ENCODE measurements around the gene DDIT4. TPM values are rescaled to one million over a fixed set of nuclear protein-coding genes. Genes with fewer than 3 reads are reported as not detected.

DDIT4 gene
- total and polyA plus RNA-seq, 9 of the 15 experiments (the other 6 are each of a cell fraction or from before 2014, with no cell fraction given): 8.2 to 675 (median 159) TPM

GRCh38 chr10:72273410-72274212 is at the start of gene DDIT4 (continued):
- peak; percentile 100 for TF ChIP-seq KDM5B (IDR thresholded peaks at IDR 0.05; ENCODE audit: insufficient replicate concordance, low read depth, low read length)
- TF ChIP-seq ZNF592 (IDR thresholded peaks at IDR 0.05): no peak
- TF ChIP-seq ZMIZ1 (IDR thresholded peaks at IDR 0.05; ENCODE audit: low read depth in 2 of 2, low read length in 2 of 2): peak; percentile 8 to 87; a peak in 2 of 4 replicates
- TF ChIP-seq THRAP3 (IDR thresholded peaks at IDR 0.05; ENCODE audit: borderline replicate concordance): no peak
- TF ChIP-seq ZNF197 (CRISPR knock-in tag; IDR thresholded peaks at IDR 0.05; ENCODE audit: low read depth): no peak
- peak in 1 of 2 experiments; percentile 99; a peak in 2 of 4 replicates for TF ChIP-seq NONO (IDR thresholded peaks at IDR 0.05; ENCODE audit: low read depth in 2 of 2, low read length in 1 of 2)
- TF ChIP-seq CAMTA2 (CRISPR knock-in tag; conservative IDR thresholded peaks at IDR 0.05): peak; percentile 83; the same call in 1 of the 2 replicates
- no peak for TF ChIP-seq KDM1A (IDR thresholded peaks at IDR 0.05)
- peak; percentile 27; the same call in 1 of the 2 replicates for TF ChIP-seq ZBTB7A (IDR thresholded peaks at IDR 0.05; ENCODE audit: borderline replicate concordance, control insufficient read depth, low read depth, low read length)
- 0 out of 2 replicates have a peak, but pooled peaks have one; percentile 8 for TF ChIP-seq NFE2 (IDR thresholded peaks at IDR 0.05; ENCODE audit: low read depth)
- TF ChIP-seq POLR2B (IDR thresholded peaks at IDR 0.05; ENCODE audit: low read depth, partially characterized antibody): peak; percentile 100
- TF ChIP-seq MAFG (tag; conservative IDR thresholded peaks at IDR 0.05): no peak
- TF ChIP-seq ELK1 (CRISPR knock-in tag; IDR thresholded peaks at IDR 0.05): no peak
